Panc1 (cell line): Measurements from ENCODE around the gene ZNF354C.

Experiments used
- POLR2AphosphoS5 ChIP-seq: IDR thresholded peaks from 2 replicates; pipeline ENCODE4 v1.6.1; 2012; ENCODE audit warnings: mild to moderate bottlenecking, low read depth, low read length, moderate library complexity
- SIN3A ChIP-seq: IDR thresholded peaks from 2 replicates; pipeline ENCODE4 v1.6.1; 2012; ENCODE audit warnings: low read depth, mild to moderate bottlenecking, low read length, moderate library complexity, borderline replicate concordance; ENCODE audit not compliant: insufficient read depth
- TCF7L2 ChIP-seq: IDR thresholded peaks from 2 replicates; pipeline ENCODE4 v1.6.1; 2011; ENCODE audit warnings: mild to moderate bottlenecking, low read depth, low read length, inconsistent platforms
- TF ChIP-seq, protein P1 (sequence below): fragments of 450-650 bp; IDR thresholded peaks from 2 replicates; pipeline ENCODE4 v1.5.1; 2017; ENCODE audit warnings: mild to moderate bottlenecking
- TF ChIP-seq, protein P2 (sequence below), 2 experiments: IDR thresholded peaks; 2 replicates each; pipeline ENCODE4 v1.6.1; 2011 to 2012; ENCODE audit warnings: low read depth in 2 of 2, control low read depth in 1 of 2, low read length in 1 of 2, mild to moderate bottlenecking in 1 of 2, moderate library complexity in 1 of 2; ENCODE audit not compliant: insufficient read depth in 1 of 2

DNA sequence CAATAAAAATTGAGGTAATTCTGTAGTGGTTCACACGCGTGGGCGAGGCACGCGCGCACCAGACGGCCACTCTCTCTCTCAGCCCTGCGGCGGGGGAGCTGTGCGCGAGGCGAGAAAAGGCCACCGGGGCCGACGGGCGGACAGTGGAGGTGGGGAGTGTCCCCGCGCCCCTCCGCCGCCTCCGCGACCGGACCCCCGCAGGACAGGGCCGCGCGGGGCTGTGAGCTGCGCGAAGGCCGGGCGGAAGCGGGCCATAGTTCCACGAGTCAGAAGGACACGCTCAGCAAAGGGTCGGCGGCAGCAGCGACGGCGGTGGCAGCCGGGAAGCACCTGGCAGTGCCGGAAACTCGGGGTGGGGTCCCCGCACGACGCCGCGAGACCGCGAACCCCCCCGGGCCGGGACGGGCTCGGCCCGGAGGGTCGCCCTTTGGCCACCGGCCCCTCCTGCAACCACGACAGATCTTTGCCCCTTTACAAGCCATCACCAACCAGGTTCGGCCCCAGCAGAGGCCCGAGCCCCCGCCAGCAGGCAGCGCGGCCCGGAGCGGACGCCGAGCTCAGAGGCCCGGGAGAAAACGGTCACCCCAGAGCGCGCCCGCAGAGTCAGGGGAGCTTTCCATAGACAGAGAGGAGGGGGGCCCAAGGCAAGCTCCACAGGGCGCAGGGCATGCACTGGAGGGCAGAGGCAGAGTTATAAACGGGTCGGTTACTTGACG, 60.9 kb downstream of the ZNF354C start:
- TF ChIP-seq, protein P1, sequence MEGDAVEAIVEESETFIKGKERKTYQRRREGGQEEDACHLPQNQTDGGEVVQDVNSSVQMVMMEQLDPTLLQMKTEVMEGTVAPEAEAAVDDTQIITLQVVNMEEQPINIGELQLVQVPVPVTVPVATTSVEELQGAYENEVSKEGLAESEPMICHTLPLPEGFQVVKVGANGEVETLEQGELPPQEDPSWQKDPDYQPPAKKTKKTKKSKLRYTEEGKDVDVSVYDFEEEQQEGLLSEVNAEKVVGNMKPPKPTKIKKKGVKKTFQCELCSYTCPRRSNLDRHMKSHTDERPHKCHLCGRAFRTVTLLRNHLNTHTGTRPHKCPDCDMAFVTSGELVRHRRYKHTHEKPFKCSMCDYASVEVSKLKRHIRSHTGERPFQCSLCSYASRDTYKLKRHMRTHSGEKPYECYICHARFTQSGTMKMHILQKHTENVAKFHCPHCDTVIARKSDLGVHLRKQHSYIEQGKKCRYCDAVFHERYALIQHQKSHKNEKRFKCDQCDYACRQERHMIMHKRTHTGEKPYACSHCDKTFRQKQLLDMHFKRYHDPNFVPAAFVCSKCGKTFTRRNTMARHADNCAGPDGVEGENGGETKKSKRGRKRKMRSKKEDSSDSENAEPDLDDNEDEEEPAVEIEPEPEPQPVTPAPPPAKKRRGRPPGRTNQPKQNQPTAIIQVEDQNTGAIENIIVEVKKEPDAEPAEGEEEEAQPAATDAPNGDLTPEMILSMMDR = no peak
- TF ChIP-seq, protein P2, sequence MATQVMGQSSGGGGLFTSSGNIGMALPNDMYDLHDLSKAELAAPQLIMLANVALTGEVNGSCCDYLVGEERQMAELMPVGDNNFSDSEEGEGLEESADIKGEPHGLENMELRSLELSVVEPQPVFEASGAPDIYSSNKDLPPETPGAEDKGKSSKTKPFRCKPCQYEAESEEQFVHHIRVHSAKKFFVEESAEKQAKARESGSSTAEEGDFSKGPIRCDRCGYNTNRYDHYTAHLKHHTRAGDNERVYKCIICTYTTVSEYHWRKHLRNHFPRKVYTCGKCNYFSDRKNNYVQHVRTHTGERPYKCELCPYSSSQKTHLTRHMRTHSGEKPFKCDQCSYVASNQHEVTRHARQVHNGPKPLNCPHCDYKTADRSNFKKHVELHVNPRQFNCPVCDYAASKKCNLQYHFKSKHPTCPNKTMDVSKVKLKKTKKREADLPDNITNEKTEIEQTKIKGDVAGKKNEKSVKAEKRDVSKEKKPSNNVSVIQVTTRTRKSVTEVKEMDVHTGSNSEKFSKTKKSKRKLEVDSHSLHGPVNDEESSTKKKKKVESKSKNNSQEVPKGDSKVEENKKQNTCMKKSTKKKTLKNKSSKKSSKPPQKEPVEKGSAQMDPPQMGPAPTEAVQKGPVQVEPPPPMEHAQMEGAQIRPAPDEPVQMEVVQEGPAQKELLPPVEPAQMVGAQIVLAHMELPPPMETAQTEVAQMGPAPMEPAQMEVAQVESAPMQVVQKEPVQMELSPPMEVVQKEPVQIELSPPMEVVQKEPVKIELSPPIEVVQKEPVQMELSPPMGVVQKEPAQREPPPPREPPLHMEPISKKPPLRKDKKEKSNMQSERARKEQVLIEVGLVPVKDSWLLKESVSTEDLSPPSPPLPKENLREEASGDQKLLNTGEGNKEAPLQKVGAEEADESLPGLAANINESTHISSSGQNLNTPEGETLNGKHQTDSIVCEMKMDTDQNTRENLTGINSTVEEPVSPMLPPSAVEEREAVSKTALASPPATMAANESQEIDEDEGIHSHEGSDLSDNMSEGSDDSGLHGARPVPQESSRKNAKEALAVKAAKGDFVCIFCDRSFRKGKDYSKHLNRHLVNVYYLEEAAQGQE (IDR thresholded peaks at IDR 0.05; ENCODE audit: insufficient read depth in 1 of 2, low read depth in 2 of 2, low read length in 1 of 2) = no peak
- no peak for TF ChIP-seq TCF7L2
- no peak for TF ChIP-seq SIN3A
- TF ChIP-seq POLR2AphosphoS5 = no peak
